HuH-7 (cell line): Measurements from ENCODE around the gene HPCAL1.

Experiments
- DNase-seq: peaks from one replicate; pipeline ENCODE4 v3.0.0; 2011; ENCODE audit warnings: low spot score

Gene HPCAL1

GRCh38 chr2:10337449-10338269 is 35.0 kb downstream of the HPCAL1 start:
- no peak for DNase-seq

- no peak for DNase-seq
Measured at GRCh38 chr2:10338270-10339188, 35.8 kb downstream of the HPCAL1 start.

GRCh38 chr2:10339647-10340592 is 37.2 kb downstream of the HPCAL1 start:
- DNase-seq, result no peak

- no peak for DNase-seq
Measured at GRCh38 chr2:10340593-10340975, 37.9 kb downstream of the HPCAL1 start.

- DNase-seq, result no peak
Measured at GRCh38 chr2:10341193-10341592, 38.5 kb downstream of the HPCAL1 start.

GRCh38 chr2:10342245-10342951 is 39.7 kb downstream of the HPCAL1 start:
- no peak for DNase-seq

- DNase-seq, result no peak
Measured at GRCh38 chr2:10343191-10343590, 40.5 kb downstream of the HPCAL1 start.

GRCh38 chr2:10343658-10344057 is 41.0 kb downstream of the HPCAL1 start:
- no peak for DNase-seq

GRCh38 chr2:10344105-10345066 is 41.7 kb downstream of the HPCAL1 start:
- DNase-seq, result no peak

- DNase-seq, result no peak
Measured at GRCh38 chr2:10345126-10345525, 42.4 kb downstream of the HPCAL1 start.

- DNase-seq, result no peak
Measured at GRCh38 chr2:10345813-10346212, 43.1 kb downstream of the HPCAL1 start.

- no peak for DNase-seq
Measured at GRCh38 chr2:10346929-10347561, 44.3 kb downstream of the HPCAL1 start.

GRCh38 chr2:10347562-10347948 is 44.9 kb downstream of the HPCAL1 start:
- no peak for DNase-seq

- no peak for DNase-seq
Measured at GRCh38 chr2:10348891-10349290, 46.2 kb downstream of the HPCAL1 start.

- DNase-seq, result no peak
Measured at GRCh38 chr2:10350761-10351160, 48.1 kb downstream of the HPCAL1 start.

GRCh38 chr2:10352361-10352760 is 49.7 kb downstream of the HPCAL1 start:
- DNase-seq, result no peak

GRCh38 chr2:10352972-10353371 is 50.3 kb downstream of the HPCAL1 start:
- no peak for DNase-seq

GRCh38 chr2:10353931-10354330 is 51.2 kb downstream of the HPCAL1 start:
- DNase-seq, result no peak

GRCh38 chr2:10354399-10354798 is 51.7 kb downstream of the HPCAL1 start:
- DNase-seq, result no peak
